NCI-H1436 treated with DMSO at 0.1 percent for 48 hours (cell line): Measurements from ENCODE around the gene MTUS2.

Experiments
- DNase-seq: peaks from one replicate; lab custom pipeline; 2025; lab: John Stamatoyannopoulos, UW

The MTUS2 gene

GRCh38 chr13:29508130-29508875 is 688.2 kb downstream of the MTUS2 start:
- no peak for DNase-seq

- DNase-seq: no peak
Measured at GRCh38 chr13:29508876-29509252, 688.7 kb downstream of the MTUS2 start.

GRCh38 chr13:29509999-29510589 is 690.0 kb downstream of the MTUS2 start:
- no peak for DNase-seq

- DNase-seq: no peak
Measured at GRCh38 chr13:29510651-29511084, 690.5 kb downstream of the MTUS2 start.

- DNase-seq: no peak
Measured at GRCh38 chr13:29511106-29511796, 691.1 kb downstream of the MTUS2 start.

- DNase-seq: no peak
Measured at GRCh38 chr13:29511980-29512379, 691.8 kb downstream of the MTUS2 start.

GRCh38 chr13:29513002-29513980 is 693.2 kb downstream of the MTUS2 start:
- no peak for DNase-seq

GRCh38 chr13:29513981-29514719 is 694.0 kb downstream of the MTUS2 start:
- no peak for DNase-seq

GRCh38 chr13:29514720-29515310 is 694.7 kb downstream of the MTUS2 start:
- DNase-seq: no peak

GRCh38 chr13:29515372-29515771 is 695.2 kb downstream of the MTUS2 start:
- DNase-seq: no peak

GRCh38 chr13:29516012-29516411 is 695.9 kb downstream of the MTUS2 start:
- no peak for DNase-seq

- no peak for DNase-seq
Measured at GRCh38 chr13:29516880-29517279, 696.7 kb downstream of the MTUS2 start.

GRCh38 chr13:29519921-29520320 is 699.8 kb downstream of the MTUS2 start:
- no peak for DNase-seq

GRCh38 chr13:29520671-29521070 is 700.5 kb downstream of the MTUS2 start:
- no peak for DNase-seq

GRCh38 chr13:29521336-29521735 is 701.2 kb downstream of the MTUS2 start:
- DNase-seq: no peak

- no peak for DNase-seq
Measured at GRCh38 chr13:29522044-29522685, 702.0 kb downstream of the MTUS2 start.

- DNase-seq: no peak
Measured at GRCh38 chr13:29523199-29523961, 703.2 kb downstream of the MTUS2 start.

GRCh38 chr13:29524176-29524575 is 704.0 kb downstream of the MTUS2 start:
- DNase-seq: no peak

- no peak for DNase-seq
Measured at GRCh38 chr13:29524641-29525040, 704.5 kb downstream of the MTUS2 start.

- DNase-seq: no peak
Measured at GRCh38 chr13:29525757-29526156, 705.6 kb downstream of the MTUS2 start.
